Activated B cell treated with CpG ODN at 0.5 μM for 24 hours (primary cell): ENCODE measurements around the gene KCP. TPM values are rescaled to one million over a fixed set of nuclear protein-coding genes. Genes with fewer than 3 reads are reported as not detected.

Experiments
- ATAC-seq: fragments of 200-7000 bp; cut with Tn5 transposase; one replicate; pipeline ENCODE4 v1.10.0; 2021; ENCODE audit warnings: low read depth, mild to moderate bottlenecking, moderate library complexity
- CTCF ChIA-PET: fragments of 350-600 bp; sonication (Branson Sonifier 250); formaldehyde crosslinking; loops from one replicate; lab custom pipeline; 2021; ENCODE audit warnings: antibody characterized with exemption; lab: Charles Lee
- POLR2A ChIA-PET: fragments of 350-600 bp; sonication (Branson Sonifier 250); formaldehyde crosslinking; loops from one replicate; lab custom pipeline; 2021; ENCODE audit warnings: antibody characterized with exemption; lab: Charles Lee
- DNase-seq: peaks from one replicate; pipeline ENCODE4 v3.0.0; 2022
- H3K27ac Mint-ChIP-seq: one replicate; pipeline ENCODE4 v1.8.0; 2020; ENCODE audit warnings: mixed read lengths
- H3K27me3 Mint-ChIP-seq: one replicate; pipeline ENCODE4 v1.8.0; 2021; ENCODE audit warnings: mixed read lengths
- H3K36me3 Mint-ChIP-seq: one replicate; pipeline ENCODE4 v1.8.0; 2021; ENCODE audit warnings: low read depth, mixed read lengths
- H3K4me1 Mint-ChIP-seq: one replicate; pipeline ENCODE4 v1.8.0; 2021; ENCODE audit warnings: mixed read lengths
- H3K4me3 Mint-ChIP-seq: one replicate; pipeline ENCODE4 v1.8.0; 2020; ENCODE audit warnings: mild to moderate bottlenecking, mixed read lengths
- H3K9me3 Mint-ChIP-seq: one replicate; pipeline ENCODE4 v1.8.0; 2020; ENCODE audit warnings: mixed read lengths
- CTCF ChIP-seq: fragments of 200-600 bp; IDR thresholded peaks from one replicate; pipeline ENCODE4 v1.8.0; 2022; ENCODE audit warnings: antibody characterized with exemption, mild to moderate bottlenecking
- intact Hi-C: fragments of 100-400 bp; cut with micrococcal nuclease; formaldehyde crosslinking; loops from one replicate; pipeline ENCODE4 v1.15.1; 2024
- total RNA-seq: library from RNA; stranded (reverse); gene quantifications from 2 replicates; pipeline ENCODE4 v1.2.3, GENCODE V29; 2022

The KCP gene
- total RNA-seq, 1 donor from 2014 or later = 4.1 TPM

GRCh38 chr7:128954150-128954549, 43.6 kb upstream of the KCP start:
- no peak for DNase-seq
- no peak for TF ChIP-seq CTCF
- Mint-ChIP-seq H3K27me3 (no peaks in the 10 kb centered on the region), H3K4me1 (peaks cover 52% of the 10 kb centered on the region), H3K4me3 (no peak overlapping the region), H3K27ac (peak overlapping the region; percentile 93), H3K9me3 (no peaks in the 10 kb centered on the region), H3K36me3 (peaks cover 86% of the 10 kb centered on the region)
- no peak for ATAC-seq
- CTCF ChIA-PET = interaction anchor here (0.6 to 2.2 kb wide), 4 partner anchors 13 to 40 kb away, joined by 3 to 15 read pairs (median 4); no protein-coding TSS in a partner anchor
- intact Hi-C loops = no loop called here
- POLR2A ChIA-PET = interaction anchor here (0.6 to 5.4 kb wide), 9 partner anchors 9 to 518 kb away, joined by 3 to 80 read pairs (median 4); partner anchors contain the start of gene IRF5

GRCh38 chr7:128951296-128951695, 40.8 kb upstream of the KCP start:
- DNase-seq = no peak
- Mint-ChIP-seq H3K36me3 (peaks cover 87% of the 10 kb centered on the region), H3K9me3 (no peaks in the 10 kb centered on the region), H3K27me3 (no peaks in the 10 kb centered on the region), H3K4me3 (no peak overlapping the region), H3K4me1 (peaks cover 46% of the 10 kb centered on the region), H3K27ac (peak overlapping the region; percentile 61)
- intact Hi-C loops = no loop called here
- ChIA-PET POLR2A (interaction anchor here (0.6 to 5.4 kb wide), 2 partner anchors 11 to 90 kb away, joined by 7 to 80 read pairs; no protein-coding TSS in a partner anchor), CTCF (interaction anchor here (0.5 kb wide), 1 partner anchor 139 kb away, joined by 3 read pairs; no protein-coding TSS in a partner anchor)
- ATAC-seq = no peak
- TF ChIP-seq CTCF = no peak

GRCh38 chr7:128948976-128949760, 38.7 kb upstream of the KCP start:
- ChIA-PET POLR2A (interaction anchor here (0.9 to 3.0 kb wide), 5 partner anchors 8 to 60 kb away, joined by 3 to 12 read pairs (median 7); no protein-coding TSS in a partner anchor), CTCF (interaction anchor here (1.1 kb wide), 1 partner anchor 11 kb away, joined by 3 read pairs; the partner anchor contains the start of gene IRF5)
- Mint-ChIP-seq H3K9me3 (no peaks in the 10 kb centered on the region), H3K4me3 (no peak overlapping the region), H3K4me1 (peaks cover 32% of the 10 kb centered on the region), H3K36me3 (peaks cover 94% of the 10 kb centered on the region), H3K27ac (no peak overlapping the region), H3K27me3 (no peaks in the 10 kb centered on the region)
- DNase-seq (no peak), ATAC-seq (peak; percentile 23)
- no peak for TF ChIP-seq CTCF
- intact Hi-C loops = no loop called here

GRCh38 chr7:128948312-128948973, 37.9 kb upstream of the KCP start:
- POLR2A ChIA-PET = interaction anchor here (1.1 to 3.0 kb wide), 4 partner anchors 9 to 20 kb away, joined by 5 to 12 read pairs (median 8); no protein-coding TSS in a partner anchor
- peaks cover 92% of the 10 kb centered on the region for H3K36me3 Mint-ChIP-seq
- CTCF ChIA-PET = interaction anchor here (1.1 kb wide), 1 partner anchor 11 kb away, joined by 3 read pairs; the partner anchor contains the start of gene IRF5
- no peaks in the 10 kb centered on the region for H3K9me3 Mint-ChIP-seq
- TF ChIP-seq CTCF = no peak
- ATAC-seq (no peak), DNase-seq (no peak)
- H3K27ac Mint-ChIP-seq = peak overlapping the region; percentile 46
- intact Hi-C loops = no loop called here
- H3K4me3 Mint-ChIP-seq = no peak overlapping the region
- H3K4me1 Mint-ChIP-seq = peaks cover 30% of the 10 kb centered on the region
- H3K27me3 Mint-ChIP-seq = no peaks in the 10 kb centered on the region
